HG03025 (cell line): ENCODE data around the gene GAREM2.

Source experiments
- ATAC-seq: cut with Tn5 transposase; IDR thresholded peaks from one replicate; pipeline ENCODE4 v1.9.1; 2021; ENCODE audit warnings: mild to moderate bottlenecking, moderate library complexity; ENCODE audit not compliant: unreplicated experiment, low FRiP score

GAREM2 gene

DNA sequence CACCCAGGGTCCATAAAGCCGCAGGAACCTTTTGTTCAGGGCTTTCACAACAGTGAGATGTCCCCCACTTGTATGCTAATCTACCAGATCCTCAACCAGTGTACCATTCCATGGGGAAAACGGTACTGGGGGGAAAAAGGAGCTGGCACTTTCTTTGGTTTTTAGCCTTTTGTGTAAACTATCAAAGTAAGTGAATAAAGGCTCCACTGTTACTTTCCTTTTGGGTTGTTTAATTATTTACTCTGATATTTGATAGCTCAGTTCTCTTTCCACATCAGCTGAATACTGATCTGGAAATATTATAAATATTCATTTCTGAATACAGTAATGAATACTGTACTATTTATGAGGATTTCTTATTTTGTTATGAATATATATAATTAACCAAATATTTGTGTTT is 51.2 kb downstream of the GAREM2 start:
- ATAC-seq, result no peak

DNA sequence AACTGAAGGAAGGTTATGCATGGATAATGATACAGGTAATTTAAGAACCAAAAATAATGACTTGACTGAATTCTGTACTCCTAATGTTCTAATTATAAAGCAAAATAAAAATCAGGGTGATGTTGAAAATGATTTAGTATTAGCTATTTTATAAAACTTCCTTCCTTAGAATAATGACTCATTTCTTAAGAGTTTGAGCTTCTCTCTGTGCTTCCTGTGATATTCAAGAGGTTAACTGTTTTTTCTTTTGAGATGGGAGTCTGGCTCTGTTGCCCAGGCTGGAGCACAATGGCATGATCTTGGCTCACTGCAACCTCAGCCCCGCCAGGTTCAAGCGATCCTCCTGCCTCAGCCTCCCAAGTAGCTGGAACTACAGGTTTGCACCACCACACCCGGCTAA is 56.7 kb downstream of the GAREM2 start:
- ATAC-seq, result no peak

DNA sequence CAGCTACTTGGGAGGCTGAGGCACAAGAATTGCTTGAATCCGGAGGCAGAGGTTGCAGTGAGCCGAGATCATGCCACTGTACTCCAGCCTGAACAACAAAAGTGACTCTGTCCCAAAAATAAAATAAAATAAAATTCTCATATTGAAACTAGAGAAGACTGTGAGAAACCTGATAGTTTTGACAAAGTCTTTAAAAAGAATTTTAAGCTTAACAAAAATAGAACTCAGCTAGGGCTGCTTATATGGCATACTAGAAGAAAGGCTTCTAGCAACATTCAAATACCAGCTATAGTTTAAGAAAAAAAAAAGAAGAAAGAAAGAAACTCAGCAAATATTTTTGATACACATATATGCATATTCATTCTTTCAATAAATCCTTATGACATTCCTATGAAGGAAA is 57.9 kb downstream of the GAREM2 start:
- no peak for ATAC-seq

DNA sequence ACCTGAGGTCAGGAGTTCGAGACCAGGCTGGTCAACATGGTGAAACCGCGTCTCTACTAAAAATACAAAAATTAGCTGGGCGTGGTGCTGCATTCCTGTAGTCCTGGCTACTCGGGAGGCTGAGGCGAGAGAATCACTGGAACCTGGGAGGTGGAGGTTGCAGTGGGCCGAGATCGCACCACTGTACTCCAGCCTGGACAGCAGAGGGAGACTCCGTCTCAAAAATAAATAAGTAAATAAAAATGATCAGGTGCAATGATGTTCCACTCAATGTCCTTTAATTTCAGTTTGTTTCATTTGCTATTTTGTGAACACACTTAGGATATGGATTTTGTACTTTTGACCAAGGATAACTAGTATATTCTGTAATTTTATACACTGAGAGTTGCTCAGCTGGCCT is 62.2 kb downstream of the GAREM2 start:
- no peak for ATAC-seq

DNA sequence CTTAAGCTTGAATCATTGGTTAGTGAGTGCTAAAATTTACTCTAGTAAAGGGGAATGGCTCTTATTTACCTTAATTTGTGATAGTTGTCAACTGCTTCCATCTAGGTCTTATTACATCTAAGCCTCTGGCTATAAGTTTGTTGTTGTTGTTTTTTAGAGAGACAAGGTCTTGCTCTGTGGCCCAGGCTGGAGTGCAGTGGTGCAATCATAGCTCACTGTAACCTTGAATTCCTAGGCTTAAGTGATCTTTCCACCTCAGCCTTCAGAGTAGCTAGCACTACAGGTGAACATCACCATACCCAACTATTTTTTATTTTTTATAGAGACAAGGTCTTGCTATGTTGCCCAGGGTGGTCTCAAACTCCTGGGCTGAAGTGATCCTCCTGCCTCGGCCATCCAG is 65.0 kb downstream of the GAREM2 start:
- ATAC-seq, result no peak

DNA sequence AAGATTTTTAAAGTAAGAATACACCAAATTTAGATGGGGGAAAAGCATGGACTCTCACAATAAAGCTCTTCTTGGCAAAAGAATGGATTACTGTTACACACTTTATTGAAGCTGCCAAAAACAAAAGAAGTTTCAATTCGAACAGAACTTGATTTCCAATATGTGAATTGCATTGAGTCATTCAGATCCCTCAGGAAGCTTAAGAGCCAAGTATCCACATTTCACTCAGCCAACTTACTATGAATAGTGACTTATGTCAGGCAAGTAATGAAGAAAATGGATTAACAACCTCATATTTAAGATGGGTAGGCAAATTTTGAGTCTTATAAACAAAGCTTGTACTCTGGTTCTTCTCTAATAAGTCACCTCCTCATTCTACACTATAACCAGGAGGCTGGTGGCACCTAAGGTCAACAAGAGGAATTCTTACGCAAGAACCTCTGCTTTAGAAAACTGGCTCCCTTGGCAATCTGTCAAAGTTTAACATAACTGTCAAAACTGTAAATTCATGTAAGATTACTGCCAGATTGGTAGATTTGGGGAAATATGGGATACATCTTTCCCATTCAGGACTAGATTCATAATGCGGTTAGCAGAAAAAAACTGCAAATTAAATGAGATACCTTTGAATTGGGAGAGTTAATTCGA is 65.5 kb downstream of the GAREM2 start:
- ATAC-seq, result no peak
